CD4-positive, alpha-beta T cell (primary cell): Measurements from ENCODE around the gene CDC14A. TPM values are rescaled to one million over a fixed set of nuclear protein-coding genes. Genes with fewer than 3 reads are reported as not detected.
A peak's percentile ranks its signal among the peaks of the same experiment; 100 is the strongest.

Source experiments
- ATAC-seq: fragments of 200-7000 bp; cut with Tn5 transposase; one replicate; pipeline ENCODE4 v1.10.0; 2022; ENCODE audit warnings: mild to moderate bottlenecking; ENCODE audit not compliant: poor library complexity
- CTCF ChIA-PET: fragments of 350-600 bp; sonication (Branson Sonifier 250); formaldehyde crosslinking; loops from one replicate; lab custom pipeline; 2021; ENCODE audit warnings: antibody characterized with exemption, inconsistent platforms; lab: Charles Lee
- POLR2A ChIA-PET: fragments of 350-600 bp; sonication (Branson Sonifier 250); formaldehyde crosslinking; loops from one replicate; lab custom pipeline; 2021; ENCODE audit warnings: antibody characterized with exemption, inconsistent platforms; lab: Charles Lee
- DNase-seq, 14 experiments: peaks; one replicate each; pipeline ENCODE4 v3.0.0-alpha.2; 2013 to 2020; ENCODE audit warnings: mixed read lengths in 2 of 14
- H3K27ac ChIP-seq, 2 donors: one replicate each; pipeline versions ENCODE4 v1.5.1 to v1.7.0; 2013; ENCODE audit warnings: low read length in 2 of 2, low read depth in 1 of 2, mild to moderate bottlenecking in 1 of 2
- H3K27me3 ChIP-seq, 2 experiments: 1 replicate in 1 of 2; 2 replicates in 1 of 2; pipeline versions ENCODE4 v1.6.1 to v1.7.0; 2013; ENCODE audit warnings: low read length in 2 of 2, control low read depth in 1 of 2, mild to moderate bottlenecking in 1 of 2, moderate library complexity in 1 of 2; ENCODE audit not compliant: insufficient read depth in 2 of 2, control insufficient read depth in 1 of 2
- H3K36me3 ChIP-seq: one replicate; pipeline ENCODE4 v1.6.1; 2013; ENCODE audit warnings: low read length, control low read depth; ENCODE audit not compliant: insufficient read depth
- H3K4me1 ChIP-seq: one replicate; pipeline ENCODE4 v1.6.1; 2013; ENCODE audit warnings: low read length, control low read depth; ENCODE audit not compliant: insufficient read depth
- H3K4me3 ChIP-seq: one replicate; pipeline ENCODE4 v1.5.1; 2013; ENCODE audit warnings: mild to moderate bottlenecking, low read length, moderate library complexity
- H3K9me3 ChIP-seq, 2 experiments: 1 replicate in 1 of 2; 2 replicates in 1 of 2; pipeline versions ENCODE4 v1.6.1 to v1.7.0; 2013; ENCODE audit warnings: low read length in 2 of 2, mild to moderate bottlenecking in 2 of 2, control low read depth in 1 of 2, moderate library complexity in 1 of 2; ENCODE audit not compliant: control insufficient read depth in 1 of 2, insufficient read depth in 1 of 2
- H3K27ac Mint-ChIP-seq: one replicate; pipeline ENCODE4 v1.8.0; 2020; ENCODE audit warnings: mixed read lengths
- H3K27me3 Mint-ChIP-seq: one replicate; pipeline ENCODE4 v1.8.0; 2021; ENCODE audit warnings: mixed read lengths
- H3K36me3 Mint-ChIP-seq: one replicate; pipeline ENCODE4 v1.8.0; 2021; ENCODE audit warnings: low read depth, mixed read lengths
- H3K4me1 Mint-ChIP-seq: one replicate; pipeline ENCODE4 v1.8.0; 2021; ENCODE audit warnings: low read depth, mixed read lengths
- H3K4me3 Mint-ChIP-seq: one replicate; pipeline ENCODE4 v1.8.0; 2020; ENCODE audit warnings: mild to moderate bottlenecking, mixed read lengths
- H3K9me3 Mint-ChIP-seq: one replicate; pipeline ENCODE4 v1.8.0; 2020; ENCODE audit warnings: mixed read lengths
- CTCF ChIP-seq: fragments of 200-600 bp; IDR thresholded peaks from one replicate; pipeline ENCODE4 v1.8.0; 2022; ENCODE audit warnings: antibody characterized with exemption, mild to moderate bottlenecking
- intact Hi-C, 2 experiments: fragments of 100-400 bp; cut with DNase I in 1 of 2; cut with micrococcal nuclease in 1 of 2; formaldehyde crosslinking; loops; one replicate each; pipeline versions ENCODE4 v1.15.1 to v1.9.0; 2023 to 2025; cut with DNase I, micrococcal nuclease
- total RNA-seq, 174 experiments: library from RNA in 2 of 174; stranded (reverse) in 2 of 174; gene quantifications; one replicate each; pipeline ENCODE4 v1.2.3 and lab custom pipeline; 2021 to 2026

The CDC14A gene
- total RNA-seq, 2 experiments from 2014 or later, result 174 to 182 TPM

- no peak for TF ChIP-seq CTCF
- H3K4me1 ChIP-seq, result no peaks in the 10 kb centered on the region
- H3K4me3 ChIP-seq, result no peak overlapping the region
- H3K9me3 Mint-ChIP-seq, result no peaks in the 10 kb centered on the region
- no peaks in the 10 kb centered on the region for H3K27me3 Mint-ChIP-seq
- ChIA-PET CTCF (interaction anchor here (0.8 kb wide), 1 partner anchor 18 kb away, joined by 5 read pairs; no protein-coding TSS in a partner anchor), POLR2A (no interaction called here)
- no peaks in the 10 kb centered on the region for H3K27me3 ChIP-seq
- H3K9me3 ChIP-seq, result no peaks in the 10 kb centered on the region
- peak overlapping the region; percentile 30 for H3K27ac Mint-ChIP-seq
- no peak overlapping the region for H3K27ac ChIP-seq
- ATAC-seq (no peak), DNase-seq (no peak)
- intact Hi-C loops, result no loop called here
- peaks cover 45% of the 10 kb centered on the region for H3K36me3 Mint-ChIP-seq
- peaks cover 98% of the 10 kb centered on the region for H3K36me3 ChIP-seq
- no peak overlapping the region for H3K4me3 Mint-ChIP-seq
- H3K4me1 Mint-ChIP-seq, result peaks cover 32% of the 10 kb centered on the region
Observed at GRCh38 chr1:100502052-100502792, 149.9 kb downstream of the CDC14A start.

- Mint-ChIP-seq H3K27me3 (no peaks in the 10 kb centered on the region), H3K36me3 (peaks cover 5% of the 10 kb centered on the region), H3K9me3 (no peaks in the 10 kb centered on the region), H3K27ac (peak overlapping the region; percentile 27), H3K4me3 (no peak overlapping the region), H3K4me1 (peaks cover 31% of the 10 kb centered on the region)
- Histone ChIP-seq H3K4me3 (no peak overlapping the region), H3K36me3 (peaks cover 94% of the 10 kb centered on the region), H3K27me3 (no peaks in the 10 kb centered on the region), H3K9me3 (no peaks in the 10 kb centered on the region), H3K27ac (no peak overlapping the region), H3K4me1 (no peaks in the 10 kb centered on the region)
- POLR2A ChIA-PET, result interaction anchor here (1.8 kb wide), 1 partner anchor 11 kb away, joined by 4 read pairs; no protein-coding TSS in a partner anchor
- CTCF ChIA-PET, result no interaction called here
- DNase-seq, result no peak
- no peak for TF ChIP-seq CTCF
- no peak for ATAC-seq
- intact Hi-C loops, result no loop called here
Observed at GRCh38 chr1:100506217-100506616, 153.9 kb downstream of the CDC14A start.

GRCh38 chr1:100510451-100510850 lies 158.1 kb downstream of the CDC14A start:
- Mint-ChIP-seq H3K4me3 (no peak overlapping the region), H3K4me1 (peaks cover 19% of the 10 kb centered on the region), H3K27me3 (no peaks in the 10 kb centered on the region), H3K9me3 (no peaks in the 10 kb centered on the region), H3K36me3 (peaks cover 11% of the 10 kb centered on the region), H3K27ac (no peak overlapping the region)
- Histone ChIP-seq H3K9me3 (no peaks in the 10 kb centered on the region), H3K36me3 (peaks cover 87% of the 10 kb centered on the region), H3K27ac (no peak overlapping the region), H3K4me3 (no peak overlapping the region), H3K4me1 (no peaks in the 10 kb centered on the region), H3K27me3 (no peaks in the 10 kb centered on the region)
- POLR2A ChIA-PET, result no interaction called here
- TF ChIP-seq CTCF, result no peak
- DNase-seq, result no peak
- ATAC-seq, result no peak
- intact Hi-C loops, result no loop called here
- CTCF ChIA-PET, result no interaction called here
